Measurements from ENCODE around the gene MCUR1. TPM values are rescaled to one million over a fixed set of nuclear protein-coding genes. Genes with fewer than 3 reads are reported as not detected.

The MCUR1 gene
- total and polyA plus RNA-seq, 9 of the 15 experiments (the other 6 are each of a cell fraction or from before 2014, with no cell fraction given) = 5.1 to 60.2 (median 41.4) TPM

DNA sequence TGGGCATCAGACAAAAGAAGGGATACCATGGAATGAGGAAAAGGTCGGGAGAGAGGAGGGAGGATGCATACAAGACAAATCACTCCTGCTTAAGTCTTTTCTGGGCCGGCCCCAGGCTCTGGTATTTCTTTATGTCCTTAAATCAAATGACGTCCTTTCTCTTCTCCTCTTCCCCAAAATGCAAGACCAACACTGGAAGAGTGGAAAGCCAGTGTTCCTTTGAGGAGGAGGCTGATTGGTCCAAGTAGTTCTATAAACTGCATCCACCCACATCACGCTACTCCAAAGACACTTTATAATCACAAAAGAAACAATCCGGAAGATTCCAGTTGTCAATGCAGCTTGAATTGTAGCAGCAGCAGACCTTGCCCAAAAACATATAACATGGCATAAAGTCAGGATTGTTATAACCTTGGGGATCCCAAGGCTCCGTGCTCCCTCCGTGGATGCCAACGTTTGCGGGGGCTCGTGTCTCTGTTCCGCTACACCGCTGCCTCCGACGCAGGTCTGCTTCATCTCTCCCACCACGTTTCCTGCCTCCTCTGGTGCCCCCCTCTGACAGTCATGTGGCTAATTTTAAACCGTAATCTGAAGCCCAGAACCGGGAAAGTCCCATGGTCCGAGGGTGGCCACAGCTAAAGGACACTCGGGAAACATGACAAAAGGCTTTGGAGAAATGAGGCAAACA is 47.1 kb downstream of the MCUR1 start (continued):
- TF ChIP-seq MLX (CRISPR knock-in tag; conservative IDR thresholded peaks at IDR 0.05) (no peak), ZBTB33 (CRISPR knock-in tag; IDR thresholded peaks at IDR 0.05) (peak; percentile 65; the same call in 1 of the 2 replicates), SMARCE1 (IDR thresholded peaks at IDR 0.05) (no peak), NFYB (IDR thresholded peaks at IDR 0.05; ENCODE audit: extremely low read depth, insufficient read length) (no peak), ZC3H8 (IDR thresholded peaks at IDR 0.05) (no peak), TAL1 (IDR thresholded peaks at IDR 0.05) (no peak), POU5F1 (IDR thresholded peaks at IDR 0.05; ENCODE audit: borderline replicate concordance, low read depth, low read length, partially characterized antibody) (no peak), STAT5A (IDR thresholded peaks at IDR 0.05; ENCODE audit: borderline replicate concordance, low read length) (no peak), POLR2AphosphoS2 (IDR thresholded peaks at IDR 0.05; ENCODE audit: low read length) (no peak), MYNN (IDR thresholded peaks at IDR 0.05) (no peak), MYNN (CRISPR knock-in tag; IDR thresholded peaks at IDR 0.05) (no peak)
- TF ChIP-seq, protein P1, sequence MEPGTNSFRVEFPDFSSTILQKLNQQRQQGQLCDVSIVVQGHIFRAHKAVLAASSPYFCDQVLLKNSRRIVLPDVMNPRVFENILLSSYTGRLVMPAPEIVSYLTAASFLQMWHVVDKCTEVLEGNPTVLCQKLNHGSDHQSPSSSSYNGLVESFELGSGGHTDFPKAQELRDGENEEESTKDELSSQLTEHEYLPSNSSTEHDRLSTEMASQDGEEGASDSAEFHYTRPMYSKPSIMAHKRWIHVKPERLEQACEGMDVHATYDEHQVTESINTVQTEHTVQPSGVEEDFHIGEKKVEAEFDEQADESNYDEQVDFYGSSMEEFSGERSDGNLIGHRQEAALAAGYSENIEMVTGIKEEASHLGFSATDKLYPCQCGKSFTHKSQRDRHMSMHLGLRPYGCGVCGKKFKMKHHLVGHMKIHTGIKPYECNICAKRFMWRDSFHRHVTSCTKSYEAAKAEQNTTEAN (CRISPR knock-in tag; IDR thresholded peaks at IDR 0.05) = no peak
- TF ChIP-seq, protein P2, sequence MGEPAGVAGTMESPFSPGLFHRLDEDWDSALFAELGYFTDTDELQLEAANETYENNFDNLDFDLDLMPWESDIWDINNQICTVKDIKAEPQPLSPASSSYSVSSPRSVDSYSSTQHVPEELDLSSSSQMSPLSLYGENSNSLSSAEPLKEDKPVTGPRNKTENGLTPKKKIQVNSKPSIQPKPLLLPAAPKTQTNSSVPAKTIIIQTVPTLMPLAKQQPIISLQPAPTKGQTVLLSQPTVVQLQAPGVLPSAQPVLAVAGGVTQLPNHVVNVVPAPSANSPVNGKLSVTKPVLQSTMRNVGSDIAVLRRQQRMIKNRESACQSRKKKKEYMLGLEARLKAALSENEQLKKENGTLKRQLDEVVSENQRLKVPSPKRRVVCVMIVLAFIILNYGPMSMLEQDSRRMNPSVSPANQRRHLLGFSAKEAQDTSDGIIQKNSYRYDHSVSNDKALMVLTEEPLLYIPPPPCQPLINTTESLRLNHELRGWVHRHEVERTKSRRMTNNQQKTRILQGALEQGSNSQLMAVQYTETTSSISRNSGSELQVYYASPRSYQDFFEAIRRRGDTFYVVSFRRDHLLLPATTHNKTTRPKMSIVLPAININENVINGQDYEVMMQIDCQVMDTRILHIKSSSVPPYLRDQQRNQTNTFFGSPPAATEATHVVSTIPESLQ (CRISPR knock-in tag; IDR thresholded peaks at IDR 0.05) = no peak
- TF ChIP-seq, protein P3, sequence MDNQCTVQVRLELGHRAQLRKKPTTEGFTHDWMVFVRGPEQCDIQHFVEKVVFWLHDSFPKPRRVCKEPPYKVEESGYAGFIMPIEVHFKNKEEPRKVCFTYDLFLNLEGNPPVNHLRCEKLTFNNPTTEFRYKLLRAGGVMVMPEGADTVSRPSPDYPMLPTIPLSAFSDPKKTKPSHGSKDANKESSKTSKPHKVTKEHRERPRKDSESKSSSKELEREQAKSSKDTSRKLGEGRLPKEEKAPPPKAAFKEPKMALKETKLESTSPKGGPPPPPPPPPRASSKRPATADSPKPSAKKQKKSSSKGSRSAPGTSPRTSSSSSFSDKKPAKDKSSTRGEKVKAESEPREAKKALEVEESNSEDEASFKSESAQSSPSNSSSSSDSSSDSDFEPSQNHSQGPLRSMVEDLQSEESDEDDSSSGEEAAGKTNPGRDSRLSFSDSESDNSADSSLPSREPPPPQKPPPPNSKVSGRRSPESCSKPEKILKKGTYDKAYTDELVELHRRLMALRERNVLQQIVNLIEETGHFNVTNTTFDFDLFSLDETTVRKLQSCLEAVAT (IDR thresholded peaks at IDR 0.05) = no peak
- TF ChIP-seq, protein P4, sequence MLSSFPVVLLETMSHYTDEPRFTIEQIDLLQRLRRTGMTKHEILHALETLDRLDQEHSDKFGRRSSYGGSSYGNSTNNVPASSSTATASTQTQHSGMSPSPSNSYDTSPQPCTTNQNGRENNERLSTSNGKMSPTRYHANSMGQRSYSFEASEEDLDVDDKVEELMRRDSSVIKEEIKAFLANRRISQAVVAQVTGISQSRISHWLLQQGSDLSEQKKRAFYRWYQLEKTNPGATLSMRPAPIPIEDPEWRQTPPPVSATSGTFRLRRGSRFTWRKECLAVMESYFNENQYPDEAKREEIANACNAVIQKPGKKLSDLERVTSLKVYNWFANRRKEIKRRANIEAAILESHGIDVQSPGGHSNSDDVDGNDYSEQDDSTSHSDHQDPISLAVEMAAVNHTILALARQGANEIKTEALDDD (IDR thresholded peaks at IDR 0.05) = no peak
- TF ChIP-seq, protein P5, sequence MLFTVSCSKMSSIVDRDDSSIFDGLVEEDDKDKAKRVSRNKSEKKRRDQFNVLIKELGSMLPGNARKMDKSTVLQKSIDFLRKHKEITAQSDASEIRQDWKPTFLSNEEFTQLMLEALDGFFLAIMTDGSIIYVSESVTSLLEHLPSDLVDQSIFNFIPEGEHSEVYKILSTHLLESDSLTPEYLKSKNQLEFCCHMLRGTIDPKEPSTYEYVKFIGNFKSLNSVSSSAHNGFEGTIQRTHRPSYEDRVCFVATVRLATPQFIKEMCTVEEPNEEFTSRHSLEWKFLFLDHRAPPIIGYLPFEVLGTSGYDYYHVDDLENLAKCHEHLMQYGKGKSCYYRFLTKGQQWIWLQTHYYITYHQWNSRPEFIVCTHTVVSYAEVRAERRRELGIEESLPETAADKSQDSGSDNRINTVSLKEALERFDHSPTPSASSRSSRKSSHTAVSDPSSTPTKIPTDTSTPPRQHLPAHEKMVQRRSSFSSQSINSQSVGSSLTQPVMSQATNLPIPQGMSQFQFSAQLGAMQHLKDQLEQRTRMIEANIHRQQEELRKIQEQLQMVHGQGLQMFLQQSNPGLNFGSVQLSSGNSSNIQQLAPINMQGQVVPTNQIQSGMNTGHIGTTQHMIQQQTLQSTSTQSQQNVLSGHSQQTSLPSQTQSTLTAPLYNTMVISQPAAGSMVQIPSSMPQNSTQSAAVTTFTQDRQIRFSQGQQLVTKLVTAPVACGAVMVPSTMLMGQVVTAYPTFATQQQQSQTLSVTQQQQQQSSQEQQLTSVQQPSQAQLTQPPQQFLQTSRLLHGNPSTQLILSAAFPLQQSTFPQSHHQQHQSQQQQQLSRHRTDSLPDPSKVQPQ (CRISPR knock-in tag; IDR thresholded peaks at IDR 0.05; ENCODE audit: borderline replicate concordance) = no peak

All from K562 (cell line).